GM12878 (cell line): Measurements from ENCODE around the gene CDC5L.

Source experiments
- CTCF ChIP-seq, 3 experiments: IDR thresholded peaks in 2 of 3; conservative IDR thresholded peaks in 1 of 3; 2 replicates each; pipeline ENCODE4 v1.5.1; 2011; ENCODE audit warnings: low read depth in 3 of 3, low read length in 3 of 3, mild to moderate bottlenecking in 3 of 3, control low read depth in 2 of 3, moderate library complexity in 2 of 3, inconsistent platforms in 1 of 3, mixed read lengths in 1 of 3; ENCODE audit not compliant: control insufficient read depth in 2 of 3, insufficient read depth in 1 of 3; ENCODE audit errors: extremely low read depth in 1 of 3
- MEF2A ChIP-seq: IDR thresholded peaks from 2 replicates; pipeline ENCODE4 v1.6.1; 2011; ENCODE audit warnings: low read depth, mild to moderate bottlenecking, low read length, moderate library complexity; ENCODE audit not compliant: insufficient read depth
- MTA3 ChIP-seq: IDR thresholded peaks from 2 replicates; pipeline ENCODE4 v1.6.1; 2012; ENCODE audit warnings: low read length, inconsistent platforms, borderline replicate concordance
- PBX3 ChIP-seq: IDR thresholded peaks from 2 replicates; pipeline ENCODE4 v1.6.1; 2011; ENCODE audit warnings: mild to moderate bottlenecking, low read depth, low read length, moderate library complexity; ENCODE audit not compliant: insufficient replicate concordance
- POLR2A ChIP-seq: IDR thresholded peaks from 2 replicates; pipeline ENCODE4 v1.6.1; 2011; ENCODE audit warnings: low read depth, mild to moderate bottlenecking, low read length
- ZBTB33 ChIP-seq: fragments of 450-650 bp; IDR thresholded peaks from 2 replicates; pipeline ENCODE4 v1.6.1; 2017; ENCODE audit warnings: mild to moderate bottlenecking

GRCh38 chr6:44373051-44373450 lies 14.5 kb upstream of the CDC5L start:
- TF ChIP-seq CTCF (IDR thresholded peaks at IDR 0.05 in 2 of 3, conservative IDR thresholded peaks at IDR 0.05 in 1 of 3; ENCODE audit: control insufficient read depth in 2 of 3, extremely low read depth in 1 of 3, insufficient read depth in 1 of 3, low read depth in 3 of 3, low read length in 3 of 3), result no peak
- no peak for TF ChIP-seq MTA3
- TF ChIP-seq ZBTB33, result no peak
- no peak for TF ChIP-seq MEF2A
- TF ChIP-seq POLR2A, result no peak
- TF ChIP-seq PBX3, result no peak
